Common myeloid progenitor, CD34-positive (primary cell): ENCODE data around the gene ANKRD27.

Experiments
- CTCF ChIA-PET: fragments of 350-600 bp; sonication (Branson Sonifier 250); formaldehyde crosslinking; loops from one replicate; lab custom pipeline; 2021; ENCODE audit warnings: antibody characterized with exemption; lab: Charles Lee
- POLR2A ChIA-PET: fragments of 350-600 bp; sonication (Branson Sonifier 250); formaldehyde crosslinking; loops from one replicate; lab custom pipeline; 2021; ENCODE audit warnings: antibody characterized with exemption; lab: Charles Lee
- DNase-seq, 3 donors: peaks; one replicate each; pipeline versions ENCODE4 v3.0.0 to v3.0.0-alpha.2; 2013
- H3K27ac ChIP-seq, 2 experiments: 1 replicate in 1 of 2; 2 replicates in 1 of 2; pipeline ENCODE4 v1.7.0; 2013; ENCODE audit warnings: inconsistent platforms in 2 of 2, low read length in 2 of 2, mild to moderate bottlenecking in 2 of 2, low read depth in 1 of 2, moderate library complexity in 1 of 2; ENCODE audit not compliant: severe bottlenecking in 2 of 2, insufficient read depth in 1 of 2, poor library complexity in 1 of 2
- H3K27me3 ChIP-seq, 5 experiments: replicated peaks in 2 of 5; 1 replicate in 3 of 5; 2 replicates in 2 of 5; pipeline versions ENCODE4 v1.6.1 to v1.7.0; 2013; ENCODE audit warnings: low read length in 4 of 5, mild to moderate bottlenecking in 2 of 5, moderate library complexity in 2 of 5, inconsistent platforms in 1 of 5; ENCODE audit not compliant: insufficient read depth in 5 of 5, control insufficient read depth in 4 of 5
- H3K36me3 ChIP-seq, 4 experiments: 1 replicate in 2 of 4; 2 replicates in 2 of 4; pipeline versions ENCODE4 v1.6.1 to v1.7.0; 2013; ENCODE audit warnings: low read length in 3 of 4, control low read depth in 1 of 4, mild to moderate bottlenecking in 1 of 4; ENCODE audit not compliant: control insufficient read depth in 4 of 4, insufficient read depth in 4 of 4
- H3K4me1 ChIP-seq, 4 experiments: 1 replicate in 3 of 4; 2 replicates in 1 of 4; pipeline versions ENCODE4 v1.6.1 to v1.7.1; 2013; ENCODE audit warnings: low read length in 3 of 4, mild to moderate bottlenecking in 3 of 4, control low read depth in 1 of 4, inconsistent platforms in 1 of 4, moderate library complexity in 1 of 4; ENCODE audit not compliant: control insufficient read depth in 4 of 4, insufficient read depth in 4 of 4; ENCODE audit errors: control extremely low read depth in 1 of 4
- H3K4me3 ChIP-seq, 7 experiments: 1 replicate in 4 of 7; 2 replicates in 3 of 7; pipeline versions ENCODE4 v1.5.1 to v1.7.0; 2013; ENCODE audit warnings: mild to moderate bottlenecking in 7 of 7, low read length in 6 of 7, moderate library complexity in 6 of 7, inconsistent platforms in 2 of 7, low read depth in 2 of 7, control low read depth in 1 of 7; ENCODE audit not compliant: insufficient read depth in 4 of 7, control insufficient read depth in 1 of 7; ENCODE audit errors: extremely low read depth in 1 of 7
- H3K9me3 ChIP-seq, 5 experiments: 1 replicate in 4 of 5; 2 replicates in 1 of 5; pipeline versions ENCODE4 v1.6.1 to v1.7.1; 2013; ENCODE audit warnings: low read length in 4 of 5, mild to moderate bottlenecking in 2 of 5, inconsistent platforms in 1 of 5, low read depth in 1 of 5, moderate library complexity in 1 of 5; ENCODE audit not compliant: control insufficient read depth in 4 of 5, insufficient read depth in 2 of 5; ENCODE audit errors: control extremely low read depth in 1 of 5
- WGBS: methylation state at CpG from one replicate; pipeline ENCODE4 v1.1.5; 2013; ENCODE audit not compliant: insufficient coverage; 5-methylcytosine and 5-hydroxymethylcytosine counted together

ANKRD27 gene

GRCh38 chr19:32673573-32673972, 1.4 kb downstream of the ANKRD27 start:
- ChIA-PET CTCF (interaction anchor here (0.6 to 1.1 kb wide), 3 partner anchors 9 to 31 kb away, joined by 3 read pairs; no protein-coding TSS in a partner anchor), POLR2A (interaction anchor here (0.6 to 1.0 kb wide), 2 partner anchors 11 to 18 kb away, joined by 3 read pairs; partner anchors contain the start of gene NUDT19)
- Histone ChIP-seq H3K36me3 (peaks cover 0 to 20% (median 6%) of the 10 kb centered on the region in 4 experiments), H3K27me3 (peaks cover 0 to 30% (median 19%) of the 10 kb centered on the region in 5 experiments), H3K9me3 (no peaks in the 10 kb centered on the region), H3K4me3 (peak overlapping the region in 5 of 7 experiments; percentile 19 to 93 (median 74)), H3K4me1 (peaks cover 11 to 84% (median 75%) of the 10 kb centered on the region in 4 experiments), H3K27ac (no peak overlapping the region)
- 98% methylated on average over 8 of the region's 10 CpGs for WGBS
- no peak for DNase-seq

GRCh38 chr19:32672841-32673240, 2.1 kb downstream of the ANKRD27 start:
- peaks cover 11 to 83% (median 75%) of the 10 kb centered on the region in 4 experiments for H3K4me1 ChIP-seq
- no peak for DNase-seq
- CTCF ChIA-PET: interaction anchor here (1.1 to 1.2 kb wide), 2 partner anchors 8 to 19 kb away, joined by 3 read pairs; partner anchors contain the start of gene NUDT19
- peaks cover 0 to 20% (median 6%) of the 10 kb centered on the region in 4 experiments for H3K36me3 ChIP-seq
- no peak overlapping the region for H3K27ac ChIP-seq
- WGBS: 82% methylated on average over 3 of the region's 3 CpGs
- H3K27me3 ChIP-seq: peaks cover 0 to 23% (median 17%) of the 10 kb centered on the region in 5 experiments
- POLR2A ChIA-PET: interaction anchor here (1.0 kb wide), 1 partner anchor 11 kb away, joined by 3 read pairs; no protein-coding TSS in a partner anchor
- no peaks in the 10 kb centered on the region for H3K9me3 ChIP-seq
- peak overlapping the region in 5 of 7 experiments; percentile 4 to 93 (median 74) for H3K4me3 ChIP-seq

- H3K27ac ChIP-seq: peak overlapping the region in 1 of 2 experiments; percentile 25
- CTCF ChIA-PET: interaction anchor here (1.1 to 1.2 kb wide), 2 partner anchors 8 to 19 kb away, joined by 3 read pairs; partner anchors contain the start of gene NUDT19
- WGBS: 2% methylated on average over 8 of the region's 14 CpGs
- H3K4me1 ChIP-seq: peaks cover 11 to 75% (median 68%) of the 10 kb centered on the region in 4 experiments
- no peaks in the 10 kb centered on the region for H3K9me3 ChIP-seq
- peak overlapping the region in 4 of 7 experiments; percentile 21 to 63 (median 42) for H3K4me3 ChIP-seq
- peak; percentile 62 to 82 (median 75) for DNase-seq
- peaks cover 0 to 15% (median 9%) of the 10 kb centered on the region in 5 experiments for H3K27me3 ChIP-seq
- H3K36me3 ChIP-seq: peaks cover 0 to 25% (median 9%) of the 10 kb centered on the region in 4 experiments
- POLR2A ChIA-PET: no interaction called here
Measured at GRCh38 chr19:32671883-32672593, 2.9 kb downstream of the ANKRD27 start.

- ChIA-PET POLR2A (no interaction called here), CTCF (interaction anchor here (1.2 to 1.7 kb wide), 2 partner anchors 9 to 13 kb away, joined by 3 to 8 read pairs; no protein-coding TSS in a partner anchor)
- no peak for DNase-seq
- no peaks in the 10 kb centered on the region for H3K9me3 ChIP-seq
- peaks cover 2 to 37% (median 19%) of the 10 kb centered on the region in 4 experiments for H3K36me3 ChIP-seq
- peaks cover 11 to 54% (median 50%) of the 10 kb centered on the region in 4 experiments for H3K4me1 ChIP-seq
- H3K27ac ChIP-seq: no peak overlapping the region
- H3K27me3 ChIP-seq: no peaks in the 10 kb centered on the region
- H3K4me3 ChIP-seq: no peak overlapping the region
- 91% methylated on average over 3 of the region's 3 CpGs for WGBS
Measured at GRCh38 chr19:32669310-32669709, 5.7 kb downstream of the ANKRD27 start.

- Histone ChIP-seq H3K27me3 (no peaks in the 10 kb centered on the region), H3K4me1 (peaks cover 3 to 43% (median 36%) of the 10 kb centered on the region in 4 experiments), H3K36me3 (peaks cover 2 to 39% (median 19%) of the 10 kb centered on the region in 4 experiments), H3K27ac (no peak overlapping the region), H3K4me3 (no peak overlapping the region), H3K9me3 (no peaks in the 10 kb centered on the region)
- 100% methylated on average over 2 of the region's 6 CpGs for WGBS
- ChIA-PET CTCF (no interaction called here), POLR2A (no interaction called here)
- DNase-seq: no peak
Measured at GRCh38 chr19:32666084-32666483, 8.9 kb downstream of the ANKRD27 start.

GRCh38 chr19:32662186-32662585, 12.8 kb downstream of the ANKRD27 start:
- CTCF ChIA-PET: interaction anchor here (0.6 to 0.7 kb wide), 2 partner anchors 15 to 463 kb away, joined by 3 read pairs; no protein-coding TSS in a partner anchor
- H3K27me3 ChIP-seq: no peaks in the 10 kb centered on the region
- H3K36me3 ChIP-seq: peaks cover 2 to 33% (median 27%) of the 10 kb centered on the region in 4 experiments
- peaks cover 3 to 27% (median 17%) of the 10 kb centered on the region in 4 experiments for H3K4me1 ChIP-seq
- no peak overlapping the region for H3K27ac ChIP-seq
- peak; percentile 64 to 79 (median 74) for DNase-seq
- H3K9me3 ChIP-seq: no peaks in the 10 kb centered on the region
- 0% methylated on average over 1 of the region's 3 CpGs for WGBS
- peak overlapping the region in 1 of 7 experiments; percentile 7 for H3K4me3 ChIP-seq
- POLR2A ChIA-PET: interaction anchor here (0.9 kb wide), 1 partner anchor 11 kb away, joined by 3 read pairs; no protein-coding TSS in a partner anchor
